GM15510 (cell line): ENCODE measurements around the gene PRKG1.

Source experiments
- POLR2A ChIP-seq: IDR thresholded peaks from 3 replicates; pipeline ENCODE4 v1.6.1; 2011; ENCODE audit warnings: borderline replicate concordance; ENCODE audit not compliant: insufficient read length; ENCODE audit errors: extremely low read depth

Gene PRKG1

DNA sequence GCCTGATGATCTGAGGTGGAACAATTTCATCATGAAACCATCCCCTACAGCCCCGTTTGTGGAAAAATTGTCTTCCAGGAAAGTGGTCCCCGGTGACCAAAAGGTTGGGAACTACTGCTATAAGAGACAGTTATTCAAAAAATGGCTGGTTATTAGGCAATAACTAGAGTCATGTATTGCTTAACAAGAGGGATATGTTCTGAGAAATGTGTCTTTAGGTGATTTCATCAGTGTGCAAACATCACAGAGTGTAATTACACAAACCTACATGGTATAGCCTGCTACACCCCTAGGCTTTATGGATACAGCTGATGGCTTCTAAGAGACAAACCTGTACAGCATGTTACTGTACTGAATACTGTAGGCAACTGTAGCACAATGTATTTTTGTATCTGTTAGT lies 696.4 kb downstream of the PRKG1 start:
- no peak for TF ChIP-seq POLR2A

DNA sequence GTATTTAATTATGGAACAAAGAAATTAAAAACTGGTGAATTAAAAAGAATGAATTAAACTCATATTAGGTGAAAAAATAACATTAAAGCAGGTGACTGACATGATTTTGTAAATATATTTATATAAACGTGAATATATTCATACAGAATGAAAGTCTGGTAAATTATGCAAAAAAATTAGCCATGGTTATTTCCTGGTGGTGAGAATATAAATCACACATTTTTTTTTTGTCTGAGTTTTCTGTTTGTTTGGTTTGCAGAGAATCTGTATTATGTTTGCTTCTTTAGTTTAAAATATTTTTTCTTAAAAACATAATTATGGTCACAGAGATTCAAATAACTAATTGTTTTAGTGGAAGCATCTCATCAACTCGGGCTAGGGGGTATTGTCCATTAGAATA lies 698.1 kb downstream of the PRKG1 start:
- TF ChIP-seq POLR2A, result no peak

DNA sequence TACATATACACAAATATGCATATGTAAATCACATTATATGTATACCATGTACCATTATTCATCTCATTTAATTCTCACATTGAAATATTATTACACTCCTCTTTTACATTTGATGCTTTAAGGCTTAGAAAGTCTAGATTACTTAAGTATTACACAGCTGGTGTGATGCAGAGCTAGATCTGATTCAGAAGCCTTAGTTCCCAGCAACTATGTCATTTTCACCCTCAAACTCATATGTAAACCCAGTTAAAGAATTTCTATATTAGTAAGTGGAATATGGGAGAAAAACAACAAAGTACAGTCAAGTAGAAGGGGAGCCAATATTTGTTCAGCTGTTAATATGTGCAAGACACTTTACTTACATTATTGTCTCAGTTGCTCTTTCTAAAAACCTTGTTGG lies 699.4 kb downstream of the PRKG1 start:
- no peak for TF ChIP-seq POLR2A

DNA sequence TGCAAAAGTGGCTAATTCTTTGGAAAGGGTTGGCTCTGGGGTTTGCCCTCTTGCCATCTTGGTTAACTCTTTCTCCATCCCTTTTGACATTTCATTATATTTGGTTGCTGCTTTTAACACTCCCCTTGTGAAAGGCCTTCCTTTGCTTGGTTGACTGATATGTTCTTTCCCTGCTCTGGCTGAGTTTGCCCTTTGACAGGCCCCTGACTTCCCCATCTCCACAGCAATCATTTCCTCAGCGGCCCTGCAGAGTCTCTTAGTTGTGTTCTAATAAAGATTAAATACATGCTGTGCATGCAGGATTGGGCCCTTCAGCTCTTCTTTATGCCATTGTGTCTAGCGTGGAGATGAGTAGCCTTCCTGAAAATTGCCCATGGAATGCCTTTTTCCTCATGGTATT lies 709.7 kb downstream of the PRKG1 start:
- no peak for TF ChIP-seq POLR2A

DNA sequence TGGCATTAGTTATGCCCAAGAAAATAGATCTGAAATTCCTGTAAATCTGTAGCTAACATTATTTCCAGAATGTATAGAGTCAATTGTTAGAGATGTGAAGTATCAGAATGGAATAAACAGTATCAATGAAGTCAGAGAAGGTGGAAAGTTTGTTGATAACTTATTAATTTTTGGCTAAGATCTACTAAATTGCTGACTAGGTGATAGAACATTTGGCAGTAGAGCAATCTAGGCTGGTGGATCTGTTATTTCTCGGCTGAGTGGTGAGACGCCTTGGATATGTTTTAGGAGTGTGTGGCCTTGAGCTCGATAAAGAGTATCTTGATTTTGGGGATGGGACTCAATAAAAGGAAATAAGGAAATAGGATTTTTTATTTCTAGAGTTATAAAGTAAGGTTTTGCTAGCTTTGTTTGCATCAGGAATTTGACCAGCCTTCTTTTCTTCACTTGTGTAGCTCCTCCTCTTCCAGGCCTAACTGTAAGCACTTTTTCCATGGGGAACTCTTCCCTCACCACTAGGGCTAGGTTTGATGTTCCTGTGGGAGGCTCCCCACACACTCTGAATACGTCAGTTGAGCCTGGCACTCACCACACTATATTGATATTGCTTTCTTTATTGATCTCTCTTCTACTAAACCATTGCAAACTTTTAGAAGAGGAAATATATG lies 711.9 kb downstream of the PRKG1 start:
- TF ChIP-seq POLR2A, result no peak

DNA sequence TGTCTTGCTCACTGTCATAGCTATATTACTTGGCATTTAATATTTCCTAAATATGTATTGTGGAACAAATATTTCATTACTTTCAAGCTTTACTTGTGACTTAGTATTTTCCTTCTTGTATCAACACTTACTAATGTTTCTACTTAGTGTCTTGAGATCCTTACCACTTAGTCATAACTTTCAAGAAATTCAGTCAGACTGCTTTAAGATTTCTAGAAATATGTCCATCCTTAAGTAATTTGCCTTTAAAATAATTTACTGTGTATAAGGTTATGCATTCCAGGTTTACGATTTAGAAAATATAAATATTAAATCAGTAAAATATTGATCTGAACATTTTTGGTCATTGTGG lies 712.4 kb downstream of the PRKG1 start:
- no peak for TF ChIP-seq POLR2A

DNA sequence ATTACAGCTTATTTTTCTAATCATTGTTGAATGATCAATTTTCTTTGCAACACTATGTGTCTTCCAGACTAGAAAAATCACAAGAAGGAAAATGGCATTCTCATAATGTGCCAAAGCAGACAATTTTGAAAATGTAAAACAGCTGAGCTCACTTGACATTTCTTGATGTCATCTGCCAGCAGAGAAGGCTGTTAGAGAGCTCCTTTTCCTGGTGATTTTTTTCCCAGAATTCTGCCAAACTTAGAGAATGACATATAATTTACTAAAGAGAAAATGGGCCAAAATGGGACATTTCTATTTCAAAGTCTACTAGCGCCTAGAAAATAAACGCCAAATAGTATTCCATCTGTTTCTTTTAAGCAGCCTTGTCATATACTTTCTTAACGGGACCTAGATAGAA lies 714.0 kb downstream of the PRKG1 start:
- no peak for TF ChIP-seq POLR2A

DNA sequence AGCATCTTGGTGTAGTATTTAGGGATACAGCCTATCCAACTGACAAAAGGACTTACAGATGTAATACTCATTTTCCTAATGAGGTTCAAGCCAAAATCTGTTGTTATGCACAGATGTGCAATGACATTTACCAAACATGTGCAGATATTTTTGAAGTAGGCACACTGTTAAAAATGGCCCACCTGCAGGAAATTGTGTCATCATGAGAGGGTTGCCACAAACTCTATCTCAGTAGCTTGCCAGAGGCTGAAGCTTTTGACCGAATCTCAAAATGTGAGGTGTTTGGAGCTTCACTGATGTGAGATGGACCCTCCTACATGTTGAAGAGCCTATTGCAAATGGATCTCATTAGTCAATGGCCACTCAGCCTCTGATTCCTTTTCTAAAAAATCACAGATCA lies 714.8 kb downstream of the PRKG1 start:
- no peak for TF ChIP-seq POLR2A

DNA sequence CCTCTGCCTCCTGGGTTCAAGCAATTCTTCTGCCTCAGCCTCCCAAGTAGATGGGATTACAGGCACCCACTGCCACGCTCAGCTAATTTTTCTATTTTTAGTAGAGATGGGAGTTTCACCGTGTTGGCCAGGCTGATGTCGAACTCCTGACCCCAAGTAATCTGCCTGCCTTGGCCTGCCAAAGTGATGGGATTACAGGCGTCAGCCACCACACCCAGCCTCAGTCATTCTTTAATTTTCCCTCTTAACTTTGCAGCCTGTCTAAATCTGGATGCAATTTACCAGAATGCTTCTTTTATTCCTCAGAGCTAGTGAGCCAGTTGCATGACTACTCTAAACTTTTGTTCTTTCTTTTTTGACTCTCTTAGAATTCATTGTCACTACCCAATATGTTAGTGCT lies 715.6 kb downstream of the PRKG1 start:
- TF ChIP-seq POLR2A, result no peak

DNA sequence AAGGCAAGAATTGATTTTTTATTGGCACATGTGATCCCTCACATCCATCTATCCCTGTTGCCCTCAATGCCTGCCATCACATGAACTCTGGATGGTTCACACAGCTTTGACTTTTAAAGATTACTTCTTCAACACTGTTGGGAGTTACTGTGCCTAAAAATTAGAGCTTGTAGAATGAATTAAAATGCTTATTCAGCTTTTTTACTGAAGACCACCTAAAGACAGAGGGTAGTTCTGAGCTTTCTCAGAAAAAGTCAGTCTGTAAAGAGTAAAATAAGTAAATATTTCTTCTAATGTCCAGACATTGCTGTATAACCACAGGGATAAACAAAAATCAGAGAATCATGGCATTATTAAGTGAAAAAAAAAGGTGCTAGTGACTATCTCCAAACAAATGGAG lies 718.4 kb downstream of the PRKG1 start:
- TF ChIP-seq POLR2A, result no peak

DNA sequence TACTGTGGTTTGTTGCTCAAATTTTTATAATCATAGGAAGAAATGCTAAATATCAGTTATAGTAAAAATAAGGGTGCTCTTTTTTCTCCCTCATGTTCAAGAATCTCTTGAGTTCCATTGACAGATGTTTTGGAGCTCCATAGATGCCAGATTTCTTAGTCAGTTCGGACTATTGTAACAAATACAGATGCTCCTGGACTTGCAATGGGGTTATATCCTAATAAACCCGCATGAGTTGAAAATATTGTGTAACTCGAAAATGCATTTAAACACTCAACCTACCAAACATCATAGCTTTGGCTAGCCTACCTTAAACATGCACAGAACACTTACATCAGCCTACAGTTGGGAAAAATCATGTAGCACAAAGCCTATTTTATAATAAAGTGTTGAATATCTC lies 725.8 kb downstream of the PRKG1 start:
- TF ChIP-seq POLR2A, result no peak

DNA sequence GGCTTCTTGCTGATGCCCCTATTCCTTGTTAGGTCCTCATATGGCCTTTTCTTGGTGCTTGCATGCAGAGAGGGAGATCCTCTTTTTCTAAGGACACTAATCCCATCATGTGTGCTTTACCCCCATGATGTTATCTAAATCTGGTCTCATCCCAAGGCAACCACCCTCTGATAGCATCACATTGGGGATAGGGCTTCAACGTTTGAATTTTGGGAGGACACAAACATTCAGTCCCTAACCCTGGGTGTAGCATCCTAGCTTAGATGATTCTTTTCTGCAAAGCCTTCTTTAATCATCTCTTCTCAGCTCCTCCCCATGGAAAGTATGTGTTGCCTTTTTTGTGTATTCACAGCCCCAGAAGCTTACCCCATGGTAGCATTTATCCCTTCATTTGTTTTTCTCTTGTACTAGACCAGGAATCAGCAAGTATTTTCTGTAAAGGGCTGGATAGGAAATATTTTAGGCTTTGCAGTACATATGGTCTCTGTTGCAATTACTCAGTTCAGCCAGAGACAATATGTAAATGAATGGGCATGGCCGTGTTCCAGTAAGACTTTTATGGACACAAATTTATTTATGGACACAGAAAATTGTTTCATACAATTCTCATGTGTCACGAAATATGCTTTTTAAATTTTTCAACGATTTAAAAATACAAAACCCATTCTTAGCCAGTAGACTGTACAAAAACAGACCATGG lies 726.6 kb downstream of the PRKG1 start:
- TF ChIP-seq POLR2A, result no peak

DNA sequence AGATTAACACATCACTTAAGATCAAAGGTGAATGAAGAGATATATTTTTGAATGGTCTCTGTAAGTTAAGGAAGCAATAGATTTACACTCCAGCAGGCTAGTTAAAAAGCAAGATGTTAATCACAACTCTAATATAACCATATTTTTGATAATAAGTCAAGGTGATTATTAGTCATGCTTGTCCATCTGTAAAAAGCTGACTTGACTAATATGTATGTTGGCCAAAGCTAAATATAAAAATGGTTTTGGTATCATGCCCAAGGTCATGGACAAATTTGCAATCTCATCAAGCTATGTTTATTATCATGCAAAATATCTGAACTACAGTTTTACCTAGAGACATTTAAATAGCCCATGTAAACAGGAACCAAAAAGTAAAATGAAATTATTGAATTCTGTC lies 727.7 kb downstream of the PRKG1 start:
- no peak for TF ChIP-seq POLR2A

DNA sequence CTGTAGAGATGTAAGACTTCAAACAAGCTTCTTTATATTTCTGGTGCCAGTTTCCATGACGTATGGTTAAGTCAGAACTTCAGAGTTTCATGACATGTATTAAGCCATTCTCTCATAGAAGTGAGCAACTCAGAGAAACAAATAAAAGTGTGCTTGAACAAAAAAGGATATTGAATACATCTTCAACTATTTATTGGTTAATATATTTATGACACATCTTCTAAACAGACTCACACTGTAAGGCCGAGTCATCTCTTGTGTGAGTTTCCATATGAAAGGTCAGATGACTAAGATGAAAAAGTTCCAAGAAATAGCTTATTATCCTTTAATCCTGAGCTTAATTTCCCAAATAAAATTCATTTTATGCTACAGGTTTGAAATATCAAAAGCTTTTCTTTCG lies 730.6 kb downstream of the PRKG1 start:
- TF ChIP-seq POLR2A, result no peak

DNA sequence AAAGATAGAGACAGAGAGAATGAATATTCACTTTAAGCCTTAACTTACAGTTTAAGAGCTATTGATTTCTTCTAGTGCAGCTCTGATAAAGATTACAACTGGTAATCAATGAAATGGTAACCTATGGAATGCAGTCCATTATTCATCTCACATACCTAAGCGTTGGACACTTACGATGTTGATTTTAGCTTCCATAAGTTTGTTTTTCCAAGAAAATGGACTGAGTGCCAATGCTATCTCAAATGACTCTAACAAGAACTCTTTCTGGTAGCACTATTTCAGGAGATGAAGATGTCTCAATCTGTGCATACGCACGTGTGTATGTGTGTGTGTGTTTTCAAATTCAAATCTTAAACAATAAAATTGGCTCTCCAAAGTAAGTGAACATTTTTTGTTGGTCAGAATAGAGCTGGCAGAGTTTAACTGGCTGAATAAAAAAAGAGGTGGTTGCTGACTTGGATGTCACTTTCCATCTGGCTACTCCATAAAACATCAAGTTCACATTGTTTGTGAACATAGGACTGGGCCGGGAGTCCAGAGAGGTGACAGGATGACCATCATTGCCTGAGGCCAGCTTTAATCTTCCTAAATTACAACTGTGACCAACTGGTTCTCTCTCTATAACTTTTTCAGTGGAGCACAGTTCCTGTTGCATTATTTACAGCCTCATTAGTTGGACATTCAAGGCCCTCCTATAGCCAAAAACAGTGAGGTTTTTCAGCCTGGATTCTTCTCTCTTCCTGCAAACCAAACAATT lies 732.0 kb downstream of the PRKG1 start:
- no peak for TF ChIP-seq POLR2A

DNA sequence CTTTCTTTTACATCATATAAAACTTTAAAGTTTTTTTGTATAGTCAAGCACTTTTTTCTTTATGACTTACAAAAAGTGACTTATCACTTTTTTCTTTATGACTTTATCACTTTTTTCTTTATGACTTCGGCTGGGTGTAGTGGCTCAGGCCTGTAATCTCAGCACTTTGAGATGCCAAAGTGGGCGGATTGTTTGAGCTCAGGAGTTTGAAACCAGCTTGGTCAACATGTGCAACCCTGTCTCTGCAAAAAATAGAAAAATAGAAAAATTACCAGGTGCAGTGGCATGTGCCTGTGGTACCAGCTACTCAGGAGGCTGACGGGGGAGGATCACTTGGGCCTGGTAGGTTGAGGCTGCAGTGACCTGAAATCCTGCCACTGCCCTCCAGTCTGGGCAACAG lies 733.9 kb downstream of the PRKG1 start:
- TF ChIP-seq POLR2A, result no peak

DNA sequence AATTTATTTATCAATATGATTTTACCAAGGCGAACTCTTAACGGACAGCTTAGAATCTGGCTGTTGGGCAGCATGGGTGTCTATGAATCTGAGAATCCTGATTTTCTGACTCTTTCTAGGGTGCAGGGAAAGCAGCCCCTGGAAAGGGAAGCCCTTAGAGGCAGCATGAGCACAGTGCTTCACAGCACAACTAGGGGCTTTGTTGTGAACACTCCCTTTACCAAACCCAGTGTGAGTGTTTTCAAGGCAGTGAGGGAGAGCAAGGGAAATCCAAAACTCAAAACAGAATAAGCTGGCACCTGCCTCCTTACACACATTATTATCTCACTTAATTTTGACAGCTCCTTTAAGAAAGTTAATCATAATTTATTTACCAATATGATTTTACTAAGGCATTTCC lies 741.4 kb downstream of the PRKG1 start:
- no peak for TF ChIP-seq POLR2A

DNA sequence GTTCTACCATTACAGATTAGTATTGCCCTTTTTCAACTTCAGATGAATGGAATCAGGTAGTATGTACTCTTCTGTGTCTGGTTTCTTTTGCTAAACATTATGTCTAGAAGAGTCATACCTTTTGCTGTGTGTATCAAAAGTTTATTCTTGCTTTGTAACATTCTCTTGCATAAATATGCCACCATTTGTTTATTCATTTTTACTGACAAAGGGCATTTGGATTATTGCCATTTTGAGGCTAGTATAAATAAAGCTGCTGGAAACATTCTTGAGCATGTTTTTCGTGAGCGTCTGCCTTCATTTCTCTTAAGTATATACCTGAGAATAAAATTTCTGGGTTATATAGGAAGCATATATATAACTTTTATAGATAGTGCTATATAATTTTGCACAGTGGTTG lies 746.8 kb downstream of the PRKG1 start:
- TF ChIP-seq POLR2A, result no peak
